Fibroblast of lung (primary cell): ENCODE data around the gene GLO1. TPM values are rescaled to one million over a fixed set of nuclear protein-coding genes. Genes with fewer than 3 reads are reported as not detected.
A peak's percentile ranks its signal among the peaks of the same experiment; 100 is the strongest.

Experiments used
- DNase-seq, 2 donors: peaks; one replicate each; pipeline versions ENCODE4 v3.0.0 to v3.0.0-alpha.2; 2010; ENCODE audit warnings: low read depth in 2 of 2
- H2AFZ ChIP-seq: 2 replicates; pipeline ENCODE4 v1.5.1; 2012; ENCODE audit warnings: low read length, control low read depth, inconsistent platforms
- H3K27ac ChIP-seq: 2 replicates; pipeline ENCODE4 v1.5.1; 2011; ENCODE audit warnings: low read length, control low read depth; ENCODE audit not compliant: insufficient read depth
- H3K27me3 ChIP-seq: 2 replicates; pipeline ENCODE4 v1.5.1; 2011; ENCODE audit warnings: mild to moderate bottlenecking, low read length; ENCODE audit not compliant: control insufficient read depth, insufficient read depth
- H3K36me3 ChIP-seq: 2 replicates; pipeline ENCODE4 v1.5.1; 2011; ENCODE audit warnings: low read length; ENCODE audit not compliant: control insufficient read depth, insufficient read depth
- H3K4me1 ChIP-seq: 2 replicates; pipeline ENCODE4 v1.5.1; 2011; ENCODE audit warnings: low read length; ENCODE audit not compliant: control insufficient read depth, insufficient read depth; ENCODE audit errors: extremely low read depth
- H3K4me2 ChIP-seq: 2 replicates; pipeline ENCODE4 v1.5.1; 2011; ENCODE audit warnings: low read length, control low read depth; ENCODE audit not compliant: insufficient read depth; ENCODE audit errors: extremely low read depth
- H3K4me3 ChIP-seq, 4 experiments: fragments of 200-600 bp in 1 of 4; sonication (generic) in 1 of 4; replicated peaks in 1 of 4; 2 replicates each; pipeline ENCODE4 v1.5.1; 2011 to 2016; ENCODE audit warnings: low read length in 4 of 4, low read depth in 3 of 4, mild to moderate bottlenecking in 3 of 4, control low read depth in 2 of 4, inconsistent platforms in 1 of 4, mixed read lengths in 1 of 4; ENCODE audit not compliant: insufficient read depth in 1 of 4; ENCODE audit errors: control extremely low read depth in 1 of 4
- H3K79me2 ChIP-seq: 2 replicates; pipeline ENCODE4 v1.5.1; 2012; ENCODE audit warnings: mild to moderate bottlenecking, low read length, inconsistent platforms; ENCODE audit not compliant: control insufficient read depth, insufficient read depth
- H3K9ac ChIP-seq: 2 replicates; pipeline ENCODE4 v1.5.1; 2011; ENCODE audit warnings: mild to moderate bottlenecking, low read length, control low read depth; ENCODE audit not compliant: insufficient read depth
- H3K9me3 ChIP-seq: 2 replicates; pipeline ENCODE4 v1.5.1; 2012; ENCODE audit warnings: low read depth, low read length; ENCODE audit not compliant: control insufficient read depth, insufficient read depth
- H4K20me1 ChIP-seq: 2 replicates; pipeline ENCODE4 v1.5.1; 2011; ENCODE audit warnings: low read length; ENCODE audit not compliant: control insufficient read depth, insufficient read depth; ENCODE audit errors: extremely low read depth
- CTCF ChIP-seq, 2 donors: IDR thresholded peaks in 1 of 2; conservative IDR thresholded peaks in 1 of 2; 1 replicate in 1 of 2; 2 replicates in 1 of 2; pipeline ENCODE4 v1.5.1; 2011 to 2012; ENCODE audit warnings: low read length in 2 of 2, control low read depth in 1 of 2, inconsistent platforms in 1 of 2, low read depth in 1 of 2, mild to moderate bottlenecking in 1 of 2
- EZH2 ChIP-seq: IDR thresholded peaks from 2 replicates; pipeline ENCODE4 v1.5.1; 2012; ENCODE audit warnings: low read length, control low read depth, mild to moderate bottlenecking; ENCODE audit errors: missing control alignments
- polyA plus RNA-seq, 2 donors: library from polyadenylated mRNA; depleted of rRNA in 1 of 2; stranded (reverse) in 1 of 2; unstranded in 1 of 2; fragments of >200 nt; gene quantifications; 2 replicates each; pipeline ENCODE4 v1.2.1, GENCODE V29; 2011 to 2012; ENCODE audit warnings: missing spikeins in 1 of 2
- total RNA-seq: library from RNA; depleted of rRNA; stranded (reverse); fragments of >200 nt; gene quantifications from 2 replicates; pipeline ENCODE4 v1.2.1, GENCODE V29; 2014

The GLO1 gene
- total and polyA plus RNA-seq, 2 donors (not counting 1 experiment from before 2014, with no cell fraction given), result 126 to 143 TPM

GRCh38 chr6:38673397-38674165 is 29.4 kb downstream of the GLO1 start:
- no peak overlapping the region for H3K4me2 ChIP-seq
- H3K9ac ChIP-seq, result no peak overlapping the region
- no peak overlapping the region for H3K27ac ChIP-seq
- TF ChIP-seq CTCF (conservative IDR thresholded peaks at IDR 0.05 in 1 of 2, IDR thresholded peaks at IDR 0.05 in 1 of 2; ENCODE audit: low read depth in 1 of 2, low read length in 2 of 2) (no peak), EZH2 (no peak)
- H3K27me3 ChIP-seq, result no peaks in the 10 kb centered on the region
- H3K4me3 ChIP-seq, result no peak overlapping the region
- H3K4me1 ChIP-seq, result no peaks in the 10 kb centered on the region
- H3K36me3 ChIP-seq, result no peaks in the 10 kb centered on the region
- no peaks in the 10 kb centered on the region for H3K79me2 ChIP-seq
- no peak for DNase-seq
- no peak overlapping the region for H2AFZ ChIP-seq
- no peaks in the 10 kb centered on the region for H4K20me1 ChIP-seq
- H3K9me3 ChIP-seq, result no peaks in the 10 kb centered on the region

DNA sequence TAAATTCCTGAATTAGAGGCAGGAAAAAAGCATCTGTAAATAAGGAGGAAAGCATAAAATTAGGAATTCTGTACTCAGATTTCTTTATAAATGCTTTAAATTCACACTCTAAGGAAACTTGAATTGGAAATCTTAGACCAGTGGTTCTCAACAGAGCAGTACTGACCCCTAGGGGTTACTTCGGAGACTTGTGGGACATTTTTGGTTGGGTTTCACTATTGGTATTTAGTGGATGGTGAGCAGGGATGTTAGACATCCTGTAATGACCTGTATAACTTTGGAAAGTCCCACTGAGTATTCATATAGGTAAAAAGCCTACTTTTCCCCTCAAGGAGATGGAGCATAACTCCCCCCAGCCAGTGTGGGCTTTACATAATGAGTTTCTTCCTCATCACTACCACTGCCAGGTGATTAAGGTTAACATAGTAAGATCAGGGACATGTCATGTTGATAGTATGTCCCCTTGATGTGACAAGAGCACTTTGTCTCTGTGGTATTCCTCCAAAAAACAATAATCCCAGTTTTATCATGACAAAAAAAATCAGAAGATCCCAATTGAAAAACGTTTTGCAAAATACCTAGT is 31.0 kb downstream of the GLO1 start:
- no peak overlapping the region for H3K27ac ChIP-seq
- TF ChIP-seq EZH2, result no peak
- peak; percentile 81 to 87 for TF ChIP-seq CTCF (conservative IDR thresholded peaks at IDR 0.05 in 1 of 2, IDR thresholded peaks at IDR 0.05 in 1 of 2; ENCODE audit: low read depth in 1 of 2, low read length in 2 of 2)
- no peaks in the 10 kb centered on the region for H4K20me1 ChIP-seq
- H3K9ac ChIP-seq, result no peak overlapping the region
- H3K4me1 ChIP-seq, result no peaks in the 10 kb centered on the region
- no peaks in the 10 kb centered on the region for H3K79me2 ChIP-seq
- no peak overlapping the region for H3K4me3 ChIP-seq
- H3K36me3 ChIP-seq, result no peaks in the 10 kb centered on the region
- no peak overlapping the region for H3K4me2 ChIP-seq
- H3K27me3 ChIP-seq, result no peaks in the 10 kb centered on the region
- H2AFZ ChIP-seq, result no peak overlapping the region
- DNase-seq, result peak; percentile 43 to 77
- no peaks in the 10 kb centered on the region for H3K9me3 ChIP-seq

DNA sequence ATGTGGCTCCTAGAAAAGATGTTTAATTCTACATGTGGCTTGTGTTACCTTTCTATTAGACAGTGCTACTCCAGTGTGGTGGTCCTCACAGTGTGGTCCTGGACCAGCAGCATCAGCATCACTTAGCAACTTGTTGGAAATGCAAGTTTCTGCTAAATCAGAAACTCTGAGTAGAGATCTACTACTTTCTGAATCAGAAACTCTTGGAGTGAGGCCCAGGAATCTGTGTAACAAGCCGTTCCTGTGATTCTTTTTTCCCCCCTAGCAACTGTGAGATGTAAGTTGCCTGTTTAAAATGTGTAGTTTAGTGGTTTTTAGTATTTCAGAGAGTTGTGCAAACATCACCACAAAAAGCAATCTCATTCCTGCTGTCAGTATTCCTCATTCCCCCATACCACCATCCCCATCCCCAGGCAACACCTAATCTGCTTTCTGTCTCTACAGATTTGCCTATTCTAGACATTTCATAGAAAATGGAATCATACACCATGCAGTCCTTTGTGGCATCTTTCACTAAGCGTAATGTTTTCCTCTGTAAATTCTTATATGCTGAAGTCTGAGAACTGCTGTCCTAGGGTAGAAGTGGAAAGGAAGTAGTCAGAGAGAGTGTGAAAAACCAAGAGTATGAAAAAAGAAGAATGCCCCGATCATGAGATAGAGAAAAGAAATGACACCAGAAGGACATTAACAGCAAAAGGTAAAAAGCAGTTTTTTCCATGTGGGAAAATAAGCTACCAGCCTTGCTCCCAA is 44.4 kb downstream of the GLO1 start:
- no peaks in the 10 kb centered on the region for H4K20me1 ChIP-seq
- no peak overlapping the region for H3K4me2 ChIP-seq
- DNase-seq, result no peak
- no peaks in the 10 kb centered on the region for H3K79me2 ChIP-seq
- H3K9ac ChIP-seq, result no peak overlapping the region
- no peak overlapping the region for H2AFZ ChIP-seq
- no peaks in the 10 kb centered on the region for H3K9me3 ChIP-seq
- no peak overlapping the region for H3K27ac ChIP-seq
- H3K27me3 ChIP-seq, result no peaks in the 10 kb centered on the region
- H3K4me1 ChIP-seq, result no peaks in the 10 kb centered on the region
- TF ChIP-seq EZH2 (no peak), CTCF (conservative IDR thresholded peaks at IDR 0.05 in 1 of 2, IDR thresholded peaks at IDR 0.05 in 1 of 2; ENCODE audit: low read depth in 1 of 2, low read length in 2 of 2) (no peak)
- no peak overlapping the region for H3K4me3 ChIP-seq
- no peaks in the 10 kb centered on the region for H3K36me3 ChIP-seq
